ENCODE data around the gene HS2ST1.

DNA sequence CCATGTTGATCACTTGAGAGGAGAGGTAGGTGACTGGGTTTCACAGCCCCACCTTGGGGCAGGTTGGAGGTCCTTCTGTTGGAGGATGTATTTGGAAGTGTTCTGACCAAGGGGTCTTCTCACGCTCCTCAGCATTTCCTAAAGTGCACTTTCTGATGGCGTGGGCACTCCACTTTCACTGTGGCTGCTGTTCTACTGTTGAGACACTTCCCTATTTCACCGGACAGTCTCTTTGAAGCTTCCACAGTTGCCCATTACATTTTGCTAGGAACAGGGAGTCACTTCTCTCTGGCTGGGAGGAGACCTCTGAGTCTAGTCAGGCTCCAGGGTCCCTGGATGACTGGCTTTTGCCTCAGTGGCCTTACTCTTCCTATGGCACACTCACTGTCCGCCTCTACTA is 234.2 kb downstream of the HS2ST1 start:
- TF ChIP-seq CTCF (optimal IDR thresholded peaks at IDR 0.05 in 1 of 3, IDR thresholded peaks at IDR 0.05 in 1 of 3, conservative IDR thresholded peaks at IDR 0.05 in 1 of 3; ENCODE audit: extremely low read depth in 1 of 3, insufficient read depth in 2 of 3, low read length in 3 of 3) (no peak), EZH2 (IDR thresholded peaks at IDR 0.05; ENCODE audit: low read length) (no peak)

Measured in keratinocyte (primary cell).